NK-92 treated with Interleukin-12 subunit alpha and Interleukin-12 subunit beta, amount 100 ng/mL, for 24 hours (cell line): Measurements from ENCODE around the gene SNTA1.
"Not testable (repeated sequence)": the region's sequence is repeated elsewhere in the genome, so short reads cannot be mapped to it uniquely, and the experiment has no call there.

Experiments
- DNase-seq: peaks from one replicate; lab custom pipeline; 2025; lab: John Stamatoyannopoulos, UW

The SNTA1 gene

DNA sequence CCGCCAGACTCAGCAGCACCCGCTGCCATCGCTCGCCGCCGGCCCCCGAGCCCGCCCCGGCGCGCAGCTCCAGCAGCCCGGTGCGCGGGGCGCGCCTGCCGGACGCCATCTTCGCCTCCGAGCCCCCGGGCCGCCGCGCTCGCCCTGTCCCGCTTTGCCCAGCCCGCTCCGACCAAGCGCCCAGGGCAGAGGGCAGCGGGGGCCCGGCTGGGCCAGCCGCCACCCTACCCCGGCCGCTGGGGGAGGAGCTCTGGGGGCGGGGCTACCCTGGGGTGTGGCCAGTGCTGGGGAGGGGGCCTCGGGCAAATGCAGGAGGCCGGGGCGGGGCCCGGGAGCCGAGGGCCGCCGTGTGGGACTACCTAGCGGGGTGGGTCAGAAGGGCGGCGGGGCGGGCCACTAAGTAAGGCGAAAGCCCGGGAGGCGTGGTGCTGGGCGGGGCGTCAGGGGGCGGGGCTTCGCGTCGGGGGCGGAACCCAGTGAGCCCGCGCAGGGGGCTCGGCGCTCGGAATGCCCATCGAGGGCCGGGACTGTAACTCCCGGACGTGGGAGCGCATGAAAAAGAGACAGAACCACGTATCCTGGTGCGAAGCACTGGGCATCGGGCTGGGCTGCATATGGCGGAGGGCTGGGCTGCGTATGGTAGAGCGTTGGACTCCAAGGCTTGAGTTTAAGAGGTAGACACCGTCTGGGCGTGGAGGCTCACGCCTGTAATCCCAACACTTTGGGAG, at the start of gene SNTA1:
Gene SNTA1 (minus strand): TSS at position 252 of the 728 bp plus-strand sequence. CDS start 143 bp downstream, at position 109.
- no peak for DNase-seq

DNA sequence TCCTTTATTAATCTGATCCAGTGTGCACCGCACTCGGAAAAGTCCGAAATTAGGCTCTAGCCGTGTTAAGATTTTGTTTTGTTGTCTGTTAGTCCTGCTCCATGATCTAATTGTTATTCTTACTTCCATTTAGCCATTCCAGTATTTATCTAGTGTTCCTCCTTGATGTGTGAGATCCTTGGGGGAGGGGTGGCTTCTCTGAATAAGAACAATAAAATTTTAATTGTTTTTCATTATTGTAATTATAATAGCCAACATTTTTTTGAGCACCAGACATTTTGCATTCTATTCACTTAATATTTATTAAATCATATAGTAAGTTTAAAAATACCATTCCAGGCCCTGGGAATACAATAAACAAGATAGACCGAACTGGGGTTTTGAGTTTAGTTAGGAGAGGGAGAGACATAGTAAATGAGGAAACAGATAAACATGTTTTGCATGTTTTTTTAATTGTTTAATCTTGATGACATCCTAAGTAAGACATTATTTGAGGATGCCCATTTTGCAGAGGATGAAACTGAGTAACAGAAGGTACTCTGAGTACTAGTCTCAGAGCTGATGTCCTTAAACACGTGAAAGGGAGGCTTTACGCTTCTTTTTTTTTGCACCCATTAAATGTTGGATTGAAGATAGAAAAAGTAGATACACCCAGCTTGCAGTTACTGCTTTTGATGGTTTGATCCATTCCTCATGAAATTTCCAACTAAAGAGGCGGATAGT, 47.5 kb upstream of the SNTA1 start:
- no peak for DNase-seq

DNA sequence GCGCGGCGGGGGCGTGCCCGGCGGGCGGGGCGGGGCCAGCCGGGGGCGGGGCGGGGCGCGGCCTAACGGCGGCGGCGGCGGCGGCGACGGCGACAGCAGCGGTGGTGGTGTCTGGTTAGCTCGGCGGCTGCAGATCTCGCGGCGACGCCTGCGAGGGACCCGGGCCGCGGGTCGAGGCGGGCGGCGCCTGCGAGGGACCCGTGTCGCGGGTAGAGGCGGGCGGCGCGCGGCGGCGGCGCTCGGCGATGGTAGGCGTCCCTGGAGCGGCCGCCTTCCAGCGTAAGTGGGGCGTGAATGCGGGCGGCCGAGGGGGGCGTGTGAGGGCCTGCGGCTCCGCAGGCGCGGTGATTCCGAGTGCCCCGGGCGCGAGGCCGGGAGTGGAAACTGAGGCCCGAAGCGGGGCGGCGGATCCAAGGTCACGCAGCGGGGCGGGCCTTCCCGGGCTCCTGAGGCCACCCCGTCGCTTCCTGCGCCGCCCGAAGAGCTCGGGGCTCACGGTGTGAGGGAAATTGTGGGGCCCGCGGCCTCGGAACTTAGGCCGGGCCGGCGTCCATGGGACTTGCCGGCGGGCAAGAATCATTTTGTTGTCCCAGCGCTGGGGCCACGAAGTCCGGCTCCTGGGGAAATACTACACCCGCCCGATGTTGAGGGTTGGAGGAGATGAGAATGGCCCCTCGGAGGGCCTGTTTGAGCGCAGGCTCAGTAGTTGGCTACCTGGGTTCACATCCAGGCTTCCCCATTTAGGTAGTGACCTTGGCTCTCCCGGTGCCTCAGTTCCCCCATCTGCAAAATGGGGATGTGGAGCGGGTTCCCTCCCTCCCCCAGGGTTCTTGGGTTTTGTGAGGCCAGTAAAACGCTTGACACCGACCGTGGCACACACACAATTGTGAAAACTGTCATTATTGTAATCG, 46.7 kb upstream of the SNTA1 start, which contains the start of gene CBFA2T2:
Gene CBFA2T2 (plus strand): TSS at position 74 of the 911 bp plus-strand sequence. CDS start 172 bp downstream, at position 246.
- peak; percentile 51 for DNase-seq

DNA sequence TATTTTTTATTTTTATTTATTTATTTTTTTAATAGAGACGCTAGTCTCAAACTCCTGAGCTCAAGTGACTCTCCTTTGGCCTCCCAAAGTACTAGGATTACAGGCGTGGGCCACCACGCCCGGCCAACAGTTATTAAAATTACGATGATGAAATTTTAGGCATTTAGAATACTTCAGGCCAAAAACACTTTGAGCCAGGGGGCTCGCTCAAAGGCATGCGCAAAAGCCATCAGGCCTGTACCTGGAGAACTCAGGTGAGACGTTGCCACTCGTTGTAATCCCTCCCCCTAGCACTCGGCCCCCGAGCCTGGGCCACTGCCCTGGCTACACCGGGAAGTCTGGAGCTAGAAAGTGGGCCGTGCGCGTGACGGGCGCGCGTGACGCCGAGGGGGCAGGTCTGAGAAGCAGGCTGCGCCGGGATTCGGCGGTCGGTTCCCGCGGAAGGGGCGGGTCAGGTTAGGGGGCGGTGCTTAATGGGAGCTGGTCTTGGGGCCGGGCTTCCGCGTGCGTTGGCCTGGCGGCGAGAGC, 46.0 kb upstream of the SNTA1 start:
- DNase-seq: peak; percentile 97

DNA sequence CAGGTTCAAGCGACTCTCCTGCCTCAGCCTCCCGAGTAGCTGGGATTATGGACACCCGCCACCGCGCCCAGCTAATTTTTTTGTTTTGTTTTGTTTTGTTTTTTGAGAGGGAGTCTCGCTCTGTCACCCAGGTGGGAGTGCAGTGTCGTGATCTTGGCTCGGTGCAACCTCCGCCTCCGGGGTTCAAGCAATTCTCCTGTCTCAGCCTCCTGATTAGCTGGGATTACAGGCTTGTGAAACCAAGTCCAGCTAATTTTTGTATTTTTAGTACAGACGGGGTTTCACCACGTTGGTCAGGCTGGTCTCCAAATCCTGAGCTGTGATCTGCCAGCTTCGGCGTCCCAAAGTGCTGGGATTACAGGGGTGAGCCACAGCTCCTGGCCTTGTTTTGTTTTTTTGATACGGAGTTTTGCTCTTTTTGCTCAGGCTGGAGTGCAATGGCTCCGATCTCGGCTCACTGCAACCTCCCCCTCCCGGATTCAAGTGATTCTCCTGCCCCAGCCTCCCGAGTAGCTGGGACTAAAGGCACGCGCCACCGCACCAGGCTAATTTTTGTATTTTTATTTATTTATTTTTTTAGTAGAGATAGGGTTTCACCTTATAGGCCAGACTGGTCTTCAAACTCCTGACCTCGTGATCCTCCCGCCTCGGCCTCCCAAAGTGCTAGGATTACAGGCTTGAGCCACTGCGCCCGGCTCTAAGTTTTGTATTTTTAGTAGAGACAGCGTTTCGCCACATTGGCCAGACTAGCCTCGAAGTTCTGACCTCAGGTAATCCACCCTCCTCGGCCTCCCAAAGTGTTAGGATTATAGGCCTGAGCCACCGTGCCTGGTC, 45.3 kb upstream of the SNTA1 start:
- not testable (repeated sequence) for DNase-seq

DNA sequence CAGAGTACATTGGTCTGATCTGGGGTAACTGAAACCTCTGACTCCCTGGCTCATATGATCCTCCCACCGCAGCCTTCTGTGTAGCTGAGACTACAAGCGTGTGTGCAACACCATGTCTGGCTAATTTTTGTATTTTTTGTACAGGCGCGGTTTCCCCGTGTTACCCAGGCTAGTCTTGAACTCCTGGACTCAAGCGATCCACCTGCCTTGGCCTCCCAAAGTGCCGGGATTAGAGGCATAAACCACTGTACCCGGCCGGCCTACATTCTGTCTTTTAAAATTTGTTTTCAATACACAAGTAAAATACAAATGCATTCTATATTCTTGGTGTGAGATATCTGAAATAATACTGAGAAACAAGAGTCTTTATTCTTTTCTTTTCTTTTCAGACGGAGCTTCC, 44.6 kb upstream of the SNTA1 start:
- DNase-seq: no peak

DNA sequence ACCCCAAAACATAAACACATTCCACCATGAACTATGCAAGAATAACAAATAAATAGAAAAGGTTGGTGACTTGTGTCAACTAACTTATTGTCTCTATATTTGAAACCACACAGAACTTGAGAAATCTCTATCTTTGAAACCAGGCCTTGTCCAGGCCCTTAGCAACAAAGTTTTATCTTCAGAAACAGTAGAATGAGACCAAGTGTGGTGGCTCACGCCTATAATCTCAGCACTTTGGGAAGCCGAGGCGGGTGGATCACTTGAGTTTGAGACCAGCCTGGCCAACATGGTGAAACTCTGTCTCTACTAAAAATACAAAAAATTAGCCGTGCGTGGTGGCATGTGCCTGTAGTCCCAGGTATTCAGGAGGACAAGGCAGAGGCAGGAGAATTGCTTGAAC, 39.6 kb upstream of the SNTA1 start:
- DNase-seq: not testable (repeated sequence)

DNA sequence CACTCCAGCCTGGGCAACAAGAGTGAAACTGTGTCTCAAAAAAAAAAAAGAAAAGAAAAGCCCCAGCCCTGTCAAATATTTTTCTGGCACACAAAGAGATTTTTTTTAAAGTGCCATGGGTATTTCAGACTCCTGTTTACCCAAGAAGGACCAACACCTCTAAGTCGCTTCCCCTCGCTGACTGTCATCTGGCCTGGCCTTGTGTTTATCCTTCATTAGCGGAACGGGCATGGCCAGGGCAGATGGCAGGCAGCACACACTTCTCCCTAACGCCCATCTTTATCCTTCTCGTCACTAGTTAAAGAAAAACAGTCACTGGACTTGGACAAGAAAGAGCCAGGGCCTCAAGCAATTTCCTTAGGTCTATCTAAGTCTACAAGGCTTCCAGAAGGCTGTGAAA, 39.0 kb upstream of the SNTA1 start:
- no peak for DNase-seq

DNA sequence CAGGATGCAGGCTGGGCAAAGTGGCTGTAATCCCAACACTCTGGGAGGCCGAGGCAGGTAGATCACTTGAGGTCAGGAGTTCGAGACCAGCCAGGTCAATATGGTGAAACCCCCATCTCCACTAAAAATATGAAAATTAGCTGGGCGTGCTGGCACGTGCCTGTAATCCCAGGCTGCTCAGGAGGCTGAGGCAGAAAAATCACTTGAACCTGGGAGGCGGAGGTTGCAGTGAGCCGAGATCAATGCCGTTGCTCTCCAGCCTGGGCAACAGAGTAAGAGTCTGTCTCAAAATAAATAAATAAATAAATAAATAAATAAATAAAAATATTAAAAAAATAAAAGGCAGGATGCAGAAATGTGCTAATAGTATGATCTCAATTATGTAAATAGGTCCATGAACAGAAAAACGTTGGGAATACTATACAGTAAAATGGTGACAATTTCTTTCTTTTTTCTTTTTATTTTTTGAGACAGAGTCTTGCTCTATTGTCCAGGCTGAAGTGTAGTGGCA, 37.9 kb upstream of the SNTA1 start:
- no peak for DNase-seq

DNA sequence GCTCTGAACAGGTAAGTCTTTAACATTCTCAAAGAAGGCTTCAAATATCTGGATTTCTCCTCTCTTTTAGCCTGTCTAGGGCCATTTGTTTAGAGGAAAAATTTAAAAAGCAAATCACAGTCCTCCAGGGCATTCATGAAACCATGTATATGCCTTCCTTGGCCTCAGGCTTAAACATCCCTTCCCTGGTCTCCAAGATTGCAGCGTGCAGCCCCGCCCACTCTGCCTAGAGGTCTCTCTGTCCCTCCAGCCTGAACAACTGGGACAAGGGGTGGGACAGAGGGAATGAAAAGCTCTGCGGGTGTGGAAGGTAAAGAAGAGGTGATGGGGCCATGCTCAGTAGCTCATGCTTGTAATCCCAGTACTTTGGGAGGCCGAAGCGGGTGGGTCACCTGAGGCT, 36.5 kb upstream of the SNTA1 start:
- DNase-seq: no peak

DNA sequence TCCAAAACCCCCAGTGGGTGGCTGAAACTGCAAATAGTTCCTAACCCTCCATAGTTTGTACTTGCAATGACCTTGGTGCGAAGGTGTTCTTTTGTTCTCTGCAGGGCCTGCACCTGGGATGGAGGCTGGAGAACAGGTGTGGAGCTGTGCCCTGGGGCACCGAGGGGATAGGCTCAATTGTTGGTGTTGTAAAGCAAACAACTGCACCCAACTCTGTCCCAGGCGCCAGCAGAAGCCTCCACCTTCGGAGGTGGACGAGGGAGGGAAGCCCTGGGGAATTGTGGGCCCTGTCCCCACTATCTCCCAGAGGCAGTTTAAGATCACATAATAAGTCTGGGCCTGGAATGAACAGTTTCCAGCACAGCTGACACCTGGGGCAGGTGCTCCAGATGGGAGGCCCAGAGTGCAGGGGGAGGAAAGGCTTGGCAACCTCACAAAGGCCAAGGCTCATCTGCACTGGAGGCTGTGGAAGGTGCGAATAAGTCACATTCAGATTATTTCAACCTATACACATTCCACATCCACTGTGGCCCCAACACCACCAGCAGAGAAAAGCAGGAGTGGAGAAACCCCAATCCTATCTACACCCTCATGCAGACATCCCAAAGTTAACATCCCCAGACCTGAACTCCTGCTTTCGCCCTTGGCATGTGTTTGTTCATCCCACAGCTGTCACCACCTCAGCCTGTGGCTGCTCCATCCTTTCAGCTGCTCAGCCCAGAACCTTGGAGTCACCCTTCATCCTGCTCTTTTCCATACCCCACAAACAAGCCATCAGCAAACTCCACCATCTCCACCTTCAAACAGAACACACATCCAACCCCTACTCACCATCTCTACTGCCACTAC, 34.0 kb upstream of the SNTA1 start:
- DNase-seq: no peak

DNA sequence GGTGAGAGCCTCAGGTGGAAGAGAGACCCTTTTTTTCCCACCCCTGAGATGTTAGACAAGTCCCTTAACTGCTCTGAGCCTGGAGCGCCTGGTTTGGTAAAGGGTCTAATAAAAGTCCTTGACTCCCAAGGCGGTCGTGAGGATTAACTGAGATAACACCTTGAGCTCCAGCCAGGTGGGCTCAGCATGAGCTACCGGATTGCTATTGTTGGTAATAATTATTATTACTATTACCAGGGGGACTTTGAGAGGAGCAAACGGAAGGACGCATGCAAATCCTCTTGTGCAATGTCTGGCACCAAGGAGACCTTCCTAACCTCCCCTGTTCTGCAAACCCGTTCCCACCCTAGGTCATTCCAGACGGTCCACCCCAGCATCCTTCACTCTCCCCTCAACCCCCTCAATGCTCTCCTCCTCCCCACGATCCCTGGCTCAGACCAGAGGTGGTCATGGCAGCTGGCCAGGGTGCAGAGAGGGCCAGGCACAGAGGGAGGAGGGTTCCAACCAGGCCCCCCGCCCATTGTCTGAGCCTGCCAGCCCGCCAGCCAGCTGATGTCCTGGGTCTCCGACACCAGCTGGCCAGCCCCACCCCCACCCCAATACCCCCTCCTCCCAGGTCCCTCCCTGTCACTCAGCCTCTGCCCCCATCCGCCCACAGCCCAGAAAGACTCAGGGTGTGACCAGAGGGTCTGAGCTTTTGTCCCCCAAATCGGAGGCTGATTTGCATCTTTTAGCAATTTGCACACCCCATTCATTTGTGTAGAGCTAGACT, 32.0 kb upstream of the SNTA1 start:
- no peak for DNase-seq

DNA sequence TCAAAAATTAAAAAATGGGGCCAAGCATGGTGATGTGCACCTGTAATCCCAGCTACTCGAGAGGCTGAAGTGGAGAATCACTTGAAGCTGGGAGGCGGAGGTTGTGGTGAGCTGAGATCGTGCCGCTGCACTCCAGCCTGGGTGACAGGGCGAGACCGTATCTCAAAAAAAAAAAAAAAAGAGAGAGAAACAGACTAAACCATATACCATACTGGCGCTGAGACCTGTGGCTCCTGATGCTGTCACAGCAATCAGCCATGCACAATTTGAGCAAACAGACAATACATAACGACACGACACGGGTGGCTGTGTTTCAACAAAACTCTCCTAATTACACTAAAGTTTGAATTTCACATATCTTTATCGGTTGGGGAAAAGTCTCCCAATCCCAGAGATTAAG, 31.4 kb upstream of the SNTA1 start:
- no peak for DNase-seq

DNA sequence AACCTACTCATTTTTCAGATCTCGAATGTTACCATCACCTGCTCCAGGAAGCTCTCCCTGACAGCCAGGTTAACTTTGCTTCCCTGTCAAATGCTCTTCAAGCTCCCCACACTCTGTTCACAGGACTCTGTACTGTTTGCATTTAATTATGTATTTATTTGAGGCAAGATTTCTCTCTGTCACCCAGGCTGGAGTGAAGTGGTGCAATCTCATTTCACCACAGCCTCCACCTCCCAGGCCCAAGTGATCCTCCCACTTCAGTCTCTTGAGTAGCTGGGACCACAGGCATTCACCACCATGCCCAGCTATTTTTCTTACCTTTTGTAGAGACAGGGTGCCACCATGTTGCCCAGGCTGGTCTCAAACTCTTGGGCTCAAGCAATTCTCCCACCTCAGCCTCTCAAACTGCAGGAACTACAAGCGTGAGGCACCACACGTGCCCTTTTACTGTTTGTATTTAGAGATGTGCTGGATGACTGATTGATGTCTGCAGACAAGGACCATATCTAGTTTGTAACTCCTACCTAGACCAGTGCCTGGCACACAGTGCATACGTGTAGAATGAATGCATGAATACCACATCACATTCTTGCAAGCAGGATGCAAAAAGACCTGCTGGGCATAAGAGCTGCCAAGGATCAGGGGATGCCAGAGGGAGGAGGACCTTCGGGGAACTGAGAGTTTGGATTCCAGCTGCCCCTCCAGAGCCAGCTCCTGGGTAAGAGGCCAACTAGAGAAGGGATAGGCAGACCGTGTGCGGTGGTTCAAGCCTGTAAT, 30.7 kb upstream of the SNTA1 start:
- DNase-seq: no peak

DNA sequence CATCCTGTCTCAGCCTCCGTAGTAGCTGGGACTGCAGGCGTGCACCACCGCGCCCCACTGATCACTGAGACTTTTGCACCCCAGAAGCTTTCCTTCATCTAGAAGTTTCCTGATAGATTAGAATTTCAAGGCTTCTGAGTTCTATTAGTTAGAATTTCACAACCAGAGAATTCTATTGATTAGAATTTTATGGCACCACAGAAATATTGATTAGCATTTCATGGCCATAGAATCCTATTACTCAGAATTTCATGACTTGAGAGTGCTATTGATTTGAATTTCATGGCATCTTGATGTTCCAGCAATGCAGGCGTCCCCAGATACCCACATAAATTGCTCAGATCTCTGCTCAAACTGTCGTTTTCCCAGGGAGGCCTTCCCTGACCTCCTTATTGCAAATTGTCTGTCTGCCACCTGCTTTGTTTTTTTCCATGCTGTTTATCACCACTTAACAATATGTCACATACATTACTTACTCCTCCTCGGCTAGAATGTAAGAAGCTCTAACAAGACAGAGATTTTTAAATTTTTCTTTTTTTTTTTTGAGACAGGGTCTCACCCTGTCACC, 29.4 kb upstream of the SNTA1 start:
- DNase-seq: no peak

DNA sequence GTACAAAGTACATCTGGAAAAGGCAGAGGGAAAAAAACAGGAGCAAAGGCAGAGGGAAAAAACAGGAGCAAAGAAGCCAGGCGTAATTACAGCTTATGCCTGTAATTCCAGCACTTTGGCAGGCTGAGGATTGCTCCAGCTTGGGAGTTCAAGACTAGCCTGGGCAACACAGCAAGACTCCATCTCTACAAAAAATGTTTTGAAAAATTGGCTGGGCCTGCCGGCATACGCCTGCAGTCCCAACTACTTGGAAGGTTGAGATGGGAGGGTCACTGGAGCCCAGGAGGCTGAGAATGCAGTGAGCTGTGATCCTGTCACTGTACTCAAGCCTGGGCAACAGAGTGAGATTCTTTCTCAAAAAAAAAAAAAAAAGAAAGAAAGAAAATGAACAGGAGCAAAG, 27.3 kb upstream of the SNTA1 start:
- DNase-seq: no peak

DNA sequence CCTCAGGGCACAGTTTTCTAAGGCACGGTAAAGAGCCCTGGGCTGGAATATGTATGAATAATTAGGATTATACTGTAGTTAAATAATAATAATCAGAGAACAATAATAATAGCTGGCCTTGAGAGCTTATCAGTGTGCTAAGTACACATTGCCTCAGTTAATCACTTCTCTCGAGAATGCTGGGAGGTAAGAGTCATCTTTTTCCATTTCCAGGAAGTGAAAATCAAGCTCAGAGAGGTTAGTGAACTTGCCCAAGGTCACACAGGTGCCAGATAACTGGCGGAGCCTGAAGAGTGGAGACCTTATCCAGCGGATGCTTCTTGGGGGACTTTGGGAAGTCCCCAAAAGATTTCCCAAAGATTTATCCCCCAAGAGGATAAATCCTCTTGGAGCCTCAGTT, 26.9 kb upstream of the SNTA1 start:
- no peak for DNase-seq

DNA sequence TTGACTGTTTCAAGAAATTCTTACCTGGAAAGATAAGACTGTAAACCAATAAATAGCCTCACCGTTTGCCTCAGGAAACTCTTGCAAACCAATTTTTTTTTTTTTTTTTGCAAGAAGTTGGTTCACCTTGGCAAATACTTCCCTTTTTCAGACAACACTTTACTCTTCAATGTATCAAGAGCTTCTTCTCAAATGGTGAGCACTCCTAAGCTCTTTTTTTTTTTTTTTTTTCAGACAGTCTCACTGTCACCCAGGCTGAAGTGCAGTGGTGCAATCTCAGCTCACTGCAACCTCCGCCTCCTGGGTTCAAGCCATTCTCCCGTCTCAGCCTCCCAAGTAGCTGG, 22.7 kb upstream of the SNTA1 start:
- DNase-seq: no peak
